A549 (cell line): ENCODE measurements around the gene PNPLA3.

Experiments
- FOSL2 ChIP-seq, 2 experiments: fragments of 450-650 bp in 1 of 2; fragments of >200 bp in 1 of 2; sonication (Bioruptor Twin) in 1 of 2; formaldehyde crosslinking; IDR thresholded peaks; 2 replicates each; pipeline versions ENCODE4 v1.5.0 to v1.6.1; 2016 to 2020; ENCODE audit warnings: mild to moderate bottlenecking in 1 of 2, moderate library complexity in 1 of 2
- MAFK ChIP-seq: fragments of 450-650 bp; IDR thresholded peaks from 2 replicates; pipeline ENCODE4 v1.6.1; 2014; ENCODE audit not compliant: partially characterized antibody
- POLR2A ChIP-seq: IDR thresholded peaks from 2 replicates; pipeline ENCODE4 v1.6.1; 2012; ENCODE audit warnings: mild to moderate bottlenecking, low read length
- RAD21 ChIP-seq, 2 experiments: fragments of >200 bp in 1 of 2; sonication (Bioruptor Twin) in 1 of 2; formaldehyde crosslinking in 1 of 2; IDR thresholded peaks in 1 of 2; conservative IDR thresholded peaks in 1 of 2; 2 replicates in 1 of 2; 3 replicates in 1 of 2; pipeline ENCODE4 v1.6.1; 2012 to 2018; ENCODE audit warnings: inconsistent platforms in 1 of 2
- ZFP36 ChIP-seq: fragments of 450-650 bp; IDR thresholded peaks from 2 replicates; pipeline ENCODE4 v1.6.1; 2014; ENCODE audit warnings: borderline replicate concordance; ENCODE audit not compliant: partially characterized antibody
- TF ChIP-seq, protein P1 (sequence below): fragments of >200 bp; sonication (Bioruptor Twin); formaldehyde crosslinking; IDR thresholded peaks from 3 replicates; pipeline ENCODE4 v1.5.1; 2016

DNA sequence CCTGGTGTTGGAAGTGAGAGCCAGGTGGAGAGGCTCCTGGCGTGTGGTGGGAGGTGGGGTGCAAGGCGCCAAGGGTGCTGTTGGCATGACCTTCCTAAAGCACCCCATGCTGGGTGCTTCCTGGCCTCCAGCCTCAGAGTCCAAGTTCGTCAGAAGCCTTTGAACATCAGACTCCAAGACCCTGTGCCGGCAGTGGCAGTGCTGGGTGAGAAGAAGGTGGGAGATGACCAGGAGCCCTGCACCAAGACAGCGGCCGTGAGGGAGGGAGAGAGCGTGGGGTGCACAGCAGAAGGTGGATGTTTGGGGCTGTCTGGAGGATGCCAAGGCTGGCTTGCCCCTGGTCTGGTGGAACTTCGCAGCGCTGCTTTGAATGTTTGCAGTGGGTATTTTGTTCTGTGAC, 70.8 kb downstream of the PNPLA3 start:
- TF ChIP-seq, protein P1, sequence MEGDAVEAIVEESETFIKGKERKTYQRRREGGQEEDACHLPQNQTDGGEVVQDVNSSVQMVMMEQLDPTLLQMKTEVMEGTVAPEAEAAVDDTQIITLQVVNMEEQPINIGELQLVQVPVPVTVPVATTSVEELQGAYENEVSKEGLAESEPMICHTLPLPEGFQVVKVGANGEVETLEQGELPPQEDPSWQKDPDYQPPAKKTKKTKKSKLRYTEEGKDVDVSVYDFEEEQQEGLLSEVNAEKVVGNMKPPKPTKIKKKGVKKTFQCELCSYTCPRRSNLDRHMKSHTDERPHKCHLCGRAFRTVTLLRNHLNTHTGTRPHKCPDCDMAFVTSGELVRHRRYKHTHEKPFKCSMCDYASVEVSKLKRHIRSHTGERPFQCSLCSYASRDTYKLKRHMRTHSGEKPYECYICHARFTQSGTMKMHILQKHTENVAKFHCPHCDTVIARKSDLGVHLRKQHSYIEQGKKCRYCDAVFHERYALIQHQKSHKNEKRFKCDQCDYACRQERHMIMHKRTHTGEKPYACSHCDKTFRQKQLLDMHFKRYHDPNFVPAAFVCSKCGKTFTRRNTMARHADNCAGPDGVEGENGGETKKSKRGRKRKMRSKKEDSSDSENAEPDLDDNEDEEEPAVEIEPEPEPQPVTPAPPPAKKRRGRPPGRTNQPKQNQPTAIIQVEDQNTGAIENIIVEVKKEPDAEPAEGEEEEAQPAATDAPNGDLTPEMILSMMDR: no peak
- TF ChIP-seq ZFP36: no peak
- no peak for TF ChIP-seq MAFK
- TF ChIP-seq RAD21 (conservative IDR thresholded peaks at IDR 0.05 in 1 of 2, IDR thresholded peaks at IDR 0.05 in 1 of 2): no peak
- no peak for TF ChIP-seq FOSL2 (IDR thresholded peaks at IDR 0.05)
- no peak for TF ChIP-seq FOSL2 (CRISPR knock-in tag; IDR thresholded peaks at IDR 0.05)
- TF ChIP-seq POLR2A: no peak
